Measurements from ENCODE around the gene GPR142. TPM values are rescaled to one million over a fixed set of nuclear protein-coding genes. Genes with fewer than 3 reads are reported as not detected.

The GPR142 gene
- polyA plus RNA-seq, 1 of the 3 experiments (the other 2 are of a cell fraction): not detected

DNA sequence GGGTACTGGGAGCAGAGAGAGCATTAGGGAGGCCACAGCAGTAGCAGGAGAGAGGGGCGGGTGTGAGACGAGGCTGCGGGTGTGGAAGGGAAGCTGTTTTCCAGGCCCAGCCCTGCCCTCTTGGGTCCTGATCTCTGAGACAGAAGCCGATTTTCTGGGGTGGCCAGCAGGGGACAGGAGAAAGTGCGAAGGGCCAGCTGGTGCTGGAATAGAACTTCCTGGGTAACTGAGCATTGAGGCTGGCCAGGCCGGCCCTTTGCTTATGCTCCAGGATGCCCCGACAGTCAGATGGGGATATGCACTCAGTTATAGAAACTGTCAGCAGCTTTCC, 6.4 kb upstream of the GPR142 start:
- H4K20me1 ChIP-seq (ENCODE audit: insufficient read depth): no peaks in the 10 kb centered on the region
- H3K4me3 ChIP-seq (ENCODE audit: low read depth in 2 of 2, low read length in 1 of 2): no peak overlapping the region
- no peak overlapping the region for H3K4me2 ChIP-seq
- no peak for DNase-seq
- H3K27ac ChIP-seq (ENCODE audit: low read depth in 2 of 2, low read length in 1 of 2): no peak overlapping the region
- H3K9me2 ChIP-seq: no peaks in the 10 kb centered on the region
- ChIA-PET POLR2A (interaction anchor here (1.3 kb wide), 1 partner anchor 9 kb away, joined by 3 read pairs; no protein-coding TSS in a partner anchor), CTCF (interaction anchor here (0.6 to 13.1 kb wide), 19 partner anchors 9 to 161 kb away, joined by 3 to 194 read pairs (median 5); partner anchors contain the start of gene GPR142)
- H3K4me1 ChIP-seq (ENCODE audit: control insufficient read depth in 1 of 2, insufficient read depth in 2 of 2, low read depth in 1 of 2, low read length in 1 of 2): no peaks in the 10 kb centered on the region; a peak in 1 of 4 replicates
- no peaks in the 10 kb centered on the region for H3K79me2 ChIP-seq (ENCODE audit: insufficient read depth)
- no peak overlapping the region for H2AFZ ChIP-seq (ENCODE audit: low read depth)
- H3K9ac ChIP-seq: no peak overlapping the region
- H3K9me3 ChIP-seq: no peaks in the 10 kb centered on the region
- TF ChIP-seq EZH2phosphoT487 (IDR thresholded peaks at IDR 0.05; ENCODE audit: borderline replicate concordance, low read depth): no peak
- no peak for TF ChIP-seq ELF1 (IDR thresholded peaks at IDR 0.05)
- TF ChIP-seq EP300 (IDR thresholded peaks at IDR 0.05; ENCODE audit: borderline replicate concordance in 1 of 2, low read depth in 1 of 2, low read length in 1 of 2): no peak
- TF ChIP-seq, protein P1, sequence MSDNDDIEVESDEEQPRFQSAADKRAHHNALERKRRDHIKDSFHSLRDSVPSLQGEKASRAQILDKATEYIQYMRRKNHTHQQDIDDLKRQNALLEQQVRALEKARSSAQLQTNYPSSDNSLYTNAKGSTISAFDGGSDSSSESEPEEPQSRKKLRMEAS (IDR thresholded peaks at IDR 0.05; ENCODE audit: low read depth): no peak
- no peak for TF ChIP-seq TCF12 (IDR thresholded peaks at IDR 0.05)
- no peak for TF ChIP-seq MXI1 (IDR thresholded peaks at IDR 0.05; ENCODE audit: low read depth, low read length)
- TF ChIP-seq, protein P2, sequence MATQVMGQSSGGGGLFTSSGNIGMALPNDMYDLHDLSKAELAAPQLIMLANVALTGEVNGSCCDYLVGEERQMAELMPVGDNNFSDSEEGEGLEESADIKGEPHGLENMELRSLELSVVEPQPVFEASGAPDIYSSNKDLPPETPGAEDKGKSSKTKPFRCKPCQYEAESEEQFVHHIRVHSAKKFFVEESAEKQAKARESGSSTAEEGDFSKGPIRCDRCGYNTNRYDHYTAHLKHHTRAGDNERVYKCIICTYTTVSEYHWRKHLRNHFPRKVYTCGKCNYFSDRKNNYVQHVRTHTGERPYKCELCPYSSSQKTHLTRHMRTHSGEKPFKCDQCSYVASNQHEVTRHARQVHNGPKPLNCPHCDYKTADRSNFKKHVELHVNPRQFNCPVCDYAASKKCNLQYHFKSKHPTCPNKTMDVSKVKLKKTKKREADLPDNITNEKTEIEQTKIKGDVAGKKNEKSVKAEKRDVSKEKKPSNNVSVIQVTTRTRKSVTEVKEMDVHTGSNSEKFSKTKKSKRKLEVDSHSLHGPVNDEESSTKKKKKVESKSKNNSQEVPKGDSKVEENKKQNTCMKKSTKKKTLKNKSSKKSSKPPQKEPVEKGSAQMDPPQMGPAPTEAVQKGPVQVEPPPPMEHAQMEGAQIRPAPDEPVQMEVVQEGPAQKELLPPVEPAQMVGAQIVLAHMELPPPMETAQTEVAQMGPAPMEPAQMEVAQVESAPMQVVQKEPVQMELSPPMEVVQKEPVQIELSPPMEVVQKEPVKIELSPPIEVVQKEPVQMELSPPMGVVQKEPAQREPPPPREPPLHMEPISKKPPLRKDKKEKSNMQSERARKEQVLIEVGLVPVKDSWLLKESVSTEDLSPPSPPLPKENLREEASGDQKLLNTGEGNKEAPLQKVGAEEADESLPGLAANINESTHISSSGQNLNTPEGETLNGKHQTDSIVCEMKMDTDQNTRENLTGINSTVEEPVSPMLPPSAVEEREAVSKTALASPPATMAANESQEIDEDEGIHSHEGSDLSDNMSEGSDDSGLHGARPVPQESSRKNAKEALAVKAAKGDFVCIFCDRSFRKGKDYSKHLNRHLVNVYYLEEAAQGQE (IDR thresholded peaks at IDR 0.05; ENCODE audit: low read depth, low read length): no peak
- TF ChIP-seq CHD2 (IDR thresholded peaks at IDR 0.05; ENCODE audit: low read length, partially characterized antibody): no peak
- no peak for TF ChIP-seq FOXM1 (IDR thresholded peaks at IDR 0.05; ENCODE audit: low read depth)
- no peak for TF ChIP-seq YY1 (IDR thresholded peaks at IDR 0.05; ENCODE audit: low read depth)
- TF ChIP-seq NRF1 (IDR thresholded peaks at IDR 0.05; ENCODE audit: low read depth, low read length): no peak
- TF ChIP-seq JUND (IDR thresholded peaks at IDR 0.05): no peak
- TF ChIP-seq POLR2AphosphoS5 (IDR thresholded peaks at IDR 0.05; ENCODE audit: low read depth, low read length): no peak
- no peak for TF ChIP-seq RFX5 (IDR thresholded peaks at IDR 0.05; ENCODE audit: low read length)
- no peak for TF ChIP-seq FOSL2 (IDR thresholded peaks at IDR 0.05; ENCODE audit: borderline replicate concordance, low read depth)
- TF ChIP-seq GATA2 (CRISPR knock-in tag; IDR thresholded peaks at IDR 0.05): no peak
- TF ChIP-seq SMC3 (IDR thresholded peaks at IDR 0.05; ENCODE audit: low read depth, low read length): no peak
- no peaks in the 10 kb centered on the region for H3K27me3 ChIP-seq (ENCODE audit: insufficient read depth)
- no peaks in the 10 kb centered on the region for H3F3A ChIP-seq (replicated peaks; ENCODE audit: insufficient read depth)
- H3K36me3 ChIP-seq (replicated peaks in 1 of 2; ENCODE audit: control insufficient read depth in 1 of 2, insufficient read depth in 2 of 2, low read length in 1 of 2): no peaks in the 10 kb centered on the region
- WGBS (ENCODE audit: low lambda C conversion rate): 65% methylated on average over 7 of the region's 7 CpGs

Data from SK-N-SH (cell line).